NCI-H774 (cell line): Measurements from ENCODE around the gene RAB36.

Experiments
- DNase-seq: peaks from one replicate; lab custom pipeline; 2025; lab: John Stamatoyannopoulos, UW

The RAB36 gene

GRCh38 chr22:23182309-23183060, 37.2 kb downstream of the RAB36 start:
- no peak for DNase-seq

DNA sequence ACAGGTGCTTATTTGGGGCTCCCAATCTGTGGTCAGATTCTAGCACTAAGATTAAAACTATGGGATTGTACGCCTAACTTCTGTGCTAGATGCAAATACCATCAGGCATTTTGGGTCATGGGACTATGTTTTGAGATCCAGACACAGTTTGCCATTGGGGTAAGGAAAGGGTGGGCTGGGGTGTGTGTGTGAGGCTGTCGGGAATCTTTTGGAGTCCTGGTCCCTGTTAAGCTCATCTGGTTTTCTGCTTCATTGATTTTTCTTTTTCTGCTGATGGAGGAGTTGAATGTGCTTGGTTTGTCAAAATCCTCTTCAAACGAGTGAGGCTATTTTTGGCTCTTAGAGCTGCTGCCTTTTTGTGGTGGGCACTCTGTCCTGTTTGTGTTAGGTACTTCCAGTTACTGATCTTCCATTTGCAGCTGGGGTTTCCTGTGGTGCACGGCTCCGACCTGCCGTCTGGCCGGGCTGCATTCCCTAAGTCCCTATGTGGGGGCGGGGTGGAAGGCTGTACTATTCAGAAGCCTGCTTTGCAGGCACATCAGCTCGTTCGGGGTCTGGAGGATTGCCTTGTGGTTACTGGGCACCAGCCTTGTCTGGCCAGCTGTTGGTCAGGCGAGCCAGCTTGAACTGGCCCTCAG, 37.9 kb downstream of the RAB36 start:
- peak; percentile 40 for DNase-seq

DNA sequence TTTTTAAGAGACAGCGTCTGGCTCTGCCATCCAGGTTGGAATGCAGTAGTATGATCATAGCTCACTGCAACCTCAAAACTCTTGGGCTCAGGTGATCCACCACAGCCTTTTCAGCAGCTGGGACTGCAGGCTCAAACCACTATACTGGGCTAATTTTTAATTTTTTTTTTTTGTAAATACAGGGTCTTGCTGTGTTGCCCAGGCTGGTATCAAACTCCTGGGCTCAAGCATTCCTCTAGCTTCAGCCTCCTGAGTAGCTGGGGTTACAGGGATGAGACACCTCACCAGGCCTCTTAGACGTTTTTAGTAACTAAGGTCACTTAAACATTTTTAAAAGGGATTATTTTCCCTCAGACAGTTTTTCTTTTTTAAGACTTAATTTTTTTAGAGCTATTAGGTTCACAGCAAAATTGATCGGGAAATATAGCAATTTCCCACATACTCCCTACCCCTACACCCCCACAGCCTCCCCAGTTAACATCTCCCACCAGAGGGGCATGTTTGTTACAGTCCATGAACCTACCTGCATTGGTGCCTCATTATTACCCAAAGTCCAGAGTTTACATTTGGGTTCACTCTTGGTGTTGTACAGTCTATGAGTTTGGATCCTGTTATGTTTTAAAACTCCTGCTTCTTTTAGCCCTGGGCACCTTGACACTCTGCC, 39.0 kb downstream of the RAB36 start:
- DNase-seq, result no peak

DNA sequence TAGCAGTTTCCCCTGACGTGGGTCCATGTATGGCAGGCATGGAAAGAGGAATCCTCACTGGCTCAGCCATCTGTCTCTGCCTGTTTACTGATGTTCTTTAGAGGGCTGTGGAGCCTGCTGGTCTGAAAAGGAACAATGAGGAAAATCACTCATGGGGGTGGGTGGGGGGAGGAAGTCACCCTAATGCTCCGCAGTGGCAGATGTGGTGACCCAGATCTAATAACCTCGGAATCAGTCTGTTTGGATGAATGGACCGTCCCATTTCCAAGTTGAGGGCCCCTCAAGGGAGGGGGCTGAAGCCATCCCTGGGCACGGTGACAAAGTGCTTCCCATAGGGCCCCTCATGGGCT, 39.5 kb downstream of the RAB36 start:
- no peak for DNase-seq

DNA sequence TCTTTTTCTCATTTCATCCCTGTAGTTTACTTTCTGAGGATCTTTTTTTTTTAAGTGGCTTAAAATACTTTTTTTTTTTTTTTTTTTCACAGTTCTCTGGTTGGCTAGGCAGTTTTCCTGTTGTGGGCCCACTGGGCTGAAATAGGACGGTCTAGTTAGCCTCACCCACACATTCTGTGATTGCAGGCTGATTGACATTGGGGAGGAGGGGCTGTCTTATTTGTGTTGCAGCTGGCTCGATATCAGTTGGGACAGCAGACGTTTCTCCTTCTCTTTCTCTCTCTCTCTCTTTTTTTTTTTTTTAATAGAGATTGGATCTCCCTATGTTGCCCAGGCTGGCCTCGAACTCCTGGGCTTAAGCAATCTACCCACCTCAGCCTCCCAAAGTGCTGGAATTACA, 41.9 kb downstream of the RAB36 start:
- no peak for DNase-seq

DNA sequence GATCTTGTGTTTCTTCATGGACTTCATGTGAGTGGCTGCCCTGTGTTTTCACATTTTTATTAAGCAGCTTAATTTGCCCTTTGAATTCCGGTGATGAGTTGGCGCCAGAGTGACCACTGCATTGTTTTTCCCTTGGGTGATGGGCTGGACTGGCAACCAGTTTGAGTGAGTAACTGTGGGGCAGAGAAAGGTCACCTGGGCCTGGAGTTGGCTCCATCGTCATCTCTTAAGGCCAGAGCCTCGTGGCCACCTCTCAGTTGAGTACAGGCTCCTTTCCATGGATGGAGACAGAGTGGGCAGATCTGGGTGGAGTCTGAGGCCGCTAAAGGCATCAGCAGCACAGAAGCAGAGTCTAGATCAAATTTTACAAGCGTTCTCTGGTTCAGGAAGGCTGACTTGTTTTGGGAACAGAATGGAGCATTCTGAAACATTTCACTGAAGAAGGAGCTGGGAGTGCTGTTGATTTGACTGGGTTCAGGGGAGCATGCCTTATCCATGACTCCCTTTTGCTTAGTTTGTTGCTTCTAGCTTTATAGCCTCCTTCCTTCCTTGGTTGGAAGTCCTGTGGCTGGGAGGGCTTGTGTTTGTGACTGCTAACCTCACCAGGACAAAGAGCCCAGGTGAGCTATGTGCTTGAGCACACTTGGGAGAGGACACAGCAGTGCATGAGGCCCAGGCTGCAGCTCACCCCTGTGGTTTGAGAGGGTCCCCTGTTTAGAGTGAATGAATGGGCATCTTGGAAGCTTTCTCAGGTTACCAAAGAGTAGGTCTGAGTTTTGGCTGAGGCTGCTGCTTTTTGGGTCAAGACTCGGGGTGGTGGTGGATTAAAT, 42.8 kb downstream of the RAB36 start:
- no peak for DNase-seq

- DNase-seq, result no peak
Observed at GRCh38 chr22:23190526-23190925, 45.2 kb downstream of the RAB36 start.

GRCh38 chr22:23192133-23192532, 46.9 kb downstream of the RAB36 start:
- DNase-seq, result peak; percentile 89

DNA sequence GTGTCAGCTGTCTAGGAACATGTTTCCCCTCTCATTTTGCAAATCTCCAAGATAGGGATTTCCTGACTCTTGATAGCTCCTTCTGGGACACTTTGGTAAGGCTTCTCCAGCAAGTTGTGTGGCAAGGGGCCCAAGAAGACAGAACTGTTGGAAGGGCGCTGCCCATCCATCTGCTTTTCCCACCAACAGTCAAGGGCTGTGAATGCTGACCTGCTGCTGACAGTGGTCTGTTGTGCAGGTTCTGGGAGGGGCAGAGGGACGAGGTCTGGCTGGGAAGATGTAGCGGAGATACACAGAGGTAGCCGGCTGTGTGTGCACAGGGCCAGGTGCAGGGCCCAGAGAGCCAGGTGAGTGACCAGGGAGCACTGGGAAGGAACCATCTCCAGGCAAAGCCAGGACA, 47.3 kb downstream of the RAB36 start:
- no peak for DNase-seq

DNA sequence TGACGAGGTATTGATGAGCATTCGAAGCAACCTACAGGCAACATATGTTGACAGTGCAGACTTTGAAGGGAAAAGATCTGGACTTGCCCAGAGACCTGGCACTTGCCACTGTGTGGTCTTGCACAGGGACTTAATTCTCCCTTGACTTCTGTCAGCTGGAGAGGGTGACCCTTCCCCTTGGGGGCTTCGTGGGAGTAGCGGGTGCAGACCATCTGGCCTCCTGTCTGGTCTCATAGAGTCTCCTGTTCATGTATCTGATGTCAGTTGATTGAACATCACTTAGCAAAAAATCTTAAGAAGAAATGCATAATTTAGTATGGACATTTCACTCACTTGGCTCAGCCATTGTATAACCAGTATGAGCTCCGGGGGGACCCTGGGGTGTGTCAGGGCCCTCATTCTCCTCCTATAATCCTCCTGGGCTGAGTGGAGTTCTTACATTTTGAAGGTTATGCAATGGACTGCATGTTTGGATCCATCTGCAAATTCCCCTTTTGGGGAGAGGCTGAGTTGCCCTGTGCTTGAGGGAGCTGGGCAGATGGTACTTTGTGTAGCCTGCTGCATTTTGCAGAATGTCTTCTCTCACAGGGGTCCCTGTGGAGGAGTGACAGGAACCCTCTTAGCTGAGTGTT, 48.0 kb downstream of the RAB36 start:
- no peak for DNase-seq

GRCh38 chr22:23193882-23194281, 48.6 kb downstream of the RAB36 start:
- DNase-seq, result no peak

- DNase-seq, result no peak
Observed at GRCh38 chr22:23196165-23196564, 50.9 kb downstream of the RAB36 start.

DNA sequence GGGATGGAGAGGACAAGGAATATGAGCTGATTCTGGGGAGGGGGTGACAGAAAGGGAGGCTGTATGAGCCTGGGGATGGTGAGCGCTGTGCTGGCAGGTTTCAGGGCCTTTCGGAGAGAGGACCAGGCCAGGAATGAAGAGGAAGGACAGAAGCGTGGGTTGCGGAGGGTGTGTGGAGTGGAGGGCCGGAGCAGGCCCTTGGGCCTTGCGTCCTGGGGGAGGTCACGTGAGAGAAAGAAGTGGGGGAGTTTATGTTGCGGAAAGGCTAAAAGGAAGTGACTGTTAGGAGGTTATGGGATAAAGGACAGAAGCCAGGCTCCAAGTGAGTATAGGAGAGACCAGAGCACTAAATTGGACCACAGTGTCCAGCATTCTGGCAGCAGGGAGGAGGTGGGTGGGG, 52.6 kb downstream of the RAB36 start:
- no peak for DNase-seq

- no peak for DNase-seq
Observed at GRCh38 chr22:23199159-23199558, 53.9 kb downstream of the RAB36 start.

- DNase-seq, result peak; percentile 22
Observed at GRCh38 chr22:23200898-23201297, 55.6 kb downstream of the RAB36 start.

DNA sequence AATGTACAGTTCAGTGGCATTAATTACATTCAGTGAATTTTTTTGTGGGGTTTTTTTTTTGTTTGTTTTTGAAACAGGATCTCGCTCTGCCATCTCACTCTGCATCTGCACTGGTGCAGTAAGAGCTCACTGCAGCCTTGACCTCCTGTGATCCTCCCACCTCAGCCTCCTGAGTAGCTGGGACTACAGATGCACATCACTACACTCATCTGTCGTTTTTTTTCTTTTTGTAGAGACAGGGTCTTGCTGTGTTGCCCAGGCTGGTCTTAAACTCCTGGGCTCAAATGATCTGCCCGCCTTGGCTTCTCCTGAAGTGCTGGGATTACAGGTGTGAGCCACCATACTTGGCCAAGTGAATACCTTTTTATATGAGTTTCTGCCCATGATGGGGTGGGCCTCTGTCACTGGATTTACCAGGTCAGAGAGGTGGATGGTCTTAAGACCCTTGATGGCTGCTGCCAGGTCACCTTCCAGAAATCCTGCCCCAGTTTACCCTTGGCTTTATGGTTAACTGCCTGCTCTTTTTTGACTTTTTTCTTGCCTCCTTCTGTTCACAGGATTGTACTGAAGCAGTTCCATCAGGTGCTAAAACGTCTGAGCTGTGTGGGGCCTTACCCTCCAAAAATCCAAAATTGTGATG, 57.7 kb downstream of the RAB36 start:
- no peak for DNase-seq

GRCh38 chr22:23203452-23204124, 58.3 kb downstream of the RAB36 start:
- no peak for DNase-seq

- DNase-seq, result no peak
Observed at GRCh38 chr22:23204125-23204488, 58.8 kb downstream of the RAB36 start.

DNA sequence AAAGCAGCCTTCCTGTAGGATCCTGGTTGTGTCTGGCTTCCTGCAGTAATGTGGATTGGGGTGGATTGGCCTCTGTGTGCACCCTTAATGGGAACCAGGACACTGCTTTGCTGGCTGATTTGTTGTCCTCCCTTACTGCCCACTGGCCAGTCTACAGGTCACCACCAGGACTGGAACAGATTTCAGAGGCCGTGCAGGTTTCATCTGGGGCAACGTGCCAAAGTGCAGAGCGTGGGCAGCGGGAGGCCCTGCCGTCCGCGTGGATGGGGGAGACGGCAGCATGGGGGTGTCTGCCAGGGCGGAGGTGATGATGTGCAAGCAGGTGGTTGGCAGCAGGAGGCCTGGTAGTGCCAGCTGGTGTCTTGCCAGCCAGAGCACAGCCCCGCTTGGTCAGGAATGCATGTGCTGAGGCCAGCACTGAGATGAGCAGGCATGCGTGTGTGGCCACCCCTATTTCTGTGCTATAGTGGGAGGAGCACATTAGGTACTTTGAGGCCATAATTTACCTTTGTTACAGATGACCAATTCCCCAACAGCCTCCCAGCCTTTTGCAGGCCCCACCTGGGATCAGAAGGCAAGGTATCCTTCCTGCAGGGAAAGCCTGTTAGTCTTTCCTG, 59.4 kb downstream of the RAB36 start:
- DNase-seq, result peak; percentile 86

- DNase-seq, result no peak
Observed at GRCh38 chr22:23205339-23206049, 60.2 kb downstream of the RAB36 start.
